Activated naive CD4-positive, alpha-beta T cell treated with anti-CD3 and anti-CD28 coated beads, Interleukin-2, amount 50 U/mL, for 24 hours (primary cell): Measurements from ENCODE around the gene CRNKL1.

Source experiments
- H3K27ac Mint-ChIP-seq: one replicate; pipeline ENCODE4 v1.8.0; 2021; ENCODE audit warnings: mild to moderate bottlenecking, mixed read lengths
- H3K27me3 Mint-ChIP-seq: one replicate; pipeline ENCODE4 v1.8.0; 2021; ENCODE audit warnings: mixed read lengths
- H3K36me3 Mint-ChIP-seq: one replicate; pipeline ENCODE4 v1.8.0; 2021; ENCODE audit warnings: mixed read lengths
- H3K4me1 Mint-ChIP-seq: one replicate; pipeline ENCODE4 v1.8.0; 2021; ENCODE audit warnings: mixed read lengths
- H3K4me3 Mint-ChIP-seq: one replicate; pipeline ENCODE4 v1.8.0; 2021; ENCODE audit warnings: mild to moderate bottlenecking, mixed read lengths
- H3K9me3 Mint-ChIP-seq: one replicate; pipeline ENCODE4 v1.8.0; 2021; ENCODE audit warnings: mixed read lengths

Gene CRNKL1

GRCh38 chr20:20075032-20075431, 22.8 kb upstream of the CRNKL1 start:
- Mint-ChIP-seq H3K4me1 (no peaks in the 10 kb centered on the region), H3K27ac (no peak overlapping the region), H3K4me3 (no peak overlapping the region), H3K9me3 (no peaks in the 10 kb centered on the region), H3K27me3 (peaks cover 2% of the 10 kb centered on the region), H3K36me3 (no peaks in the 10 kb centered on the region)

GRCh38 chr20:20073801-20074371, 21.6 kb upstream of the CRNKL1 start:
- H3K9me3 Mint-ChIP-seq = no peaks in the 10 kb centered on the region
- H3K4me1 Mint-ChIP-seq = no peaks in the 10 kb centered on the region
- H3K4me3 Mint-ChIP-seq = no peak overlapping the region
- peaks cover 2% of the 10 kb centered on the region for H3K27me3 Mint-ChIP-seq
- no peaks in the 10 kb centered on the region for H3K36me3 Mint-ChIP-seq
- H3K27ac Mint-ChIP-seq = no peak overlapping the region

GRCh38 chr20:20070871-20071726, 18.8 kb upstream of the CRNKL1 start:
- H3K27ac Mint-ChIP-seq = no peak overlapping the region
- H3K9me3 Mint-ChIP-seq = no peaks in the 10 kb centered on the region
- no peaks in the 10 kb centered on the region for H3K36me3 Mint-ChIP-seq
- no peak overlapping the region for H3K4me3 Mint-ChIP-seq
- no peaks in the 10 kb centered on the region for H3K4me1 Mint-ChIP-seq
- H3K27me3 Mint-ChIP-seq = peaks cover 6% of the 10 kb centered on the region

- H3K9me3 Mint-ChIP-seq = no peaks in the 10 kb centered on the region
- no peak overlapping the region for H3K27ac Mint-ChIP-seq
- H3K4me1 Mint-ChIP-seq = no peaks in the 10 kb centered on the region
- no peak overlapping the region for H3K4me3 Mint-ChIP-seq
- no peaks in the 10 kb centered on the region for H3K36me3 Mint-ChIP-seq
- peaks cover 16% of the 10 kb centered on the region for H3K27me3 Mint-ChIP-seq
These were observed 13.1 kb upstream of the CRNKL1 start for GRCh38 chr20:20065361-20065760.

GRCh38 chr20:20063941-20064702, 11.9 kb upstream of the CRNKL1 start:
- H3K27ac Mint-ChIP-seq = no peak overlapping the region
- no peaks in the 10 kb centered on the region for H3K9me3 Mint-ChIP-seq
- H3K36me3 Mint-ChIP-seq = no peaks in the 10 kb centered on the region
- H3K27me3 Mint-ChIP-seq = peaks cover 16% of the 10 kb centered on the region
- no peak overlapping the region for H3K4me3 Mint-ChIP-seq
- H3K4me1 Mint-ChIP-seq = no peaks in the 10 kb centered on the region

- no peaks in the 10 kb centered on the region for H3K9me3 Mint-ChIP-seq
- no peak overlapping the region for H3K27ac Mint-ChIP-seq
- peaks cover 12% of the 10 kb centered on the region for H3K27me3 Mint-ChIP-seq
- H3K4me1 Mint-ChIP-seq = no peaks in the 10 kb centered on the region
- H3K4me3 Mint-ChIP-seq = no peak overlapping the region
- H3K36me3 Mint-ChIP-seq = no peaks in the 10 kb centered on the region
These were observed 8.2 kb upstream of the CRNKL1 start for GRCh38 chr20:20060234-20060998.

GRCh38 chr20:20051767-20052073, 546 bp downstream of the CRNKL1 start:
- Mint-ChIP-seq H3K27ac (peak overlapping the region; percentile 99), H3K9me3 (no peaks in the 10 kb centered on the region), H3K36me3 (peaks cover 9% of the 10 kb centered on the region), H3K4me1 (peaks cover 21% of the 10 kb centered on the region), H3K27me3 (peaks cover 1% of the 10 kb centered on the region), H3K4me3 (peak overlapping the region; percentile 99)

- Mint-ChIP-seq H3K36me3 (peaks cover 13% of the 10 kb centered on the region), H3K4me3 (no peak overlapping the region), H3K9me3 (no peaks in the 10 kb centered on the region), H3K4me1 (no peaks in the 10 kb centered on the region), H3K27ac (no peak overlapping the region), H3K27me3 (no peaks in the 10 kb centered on the region)
These were observed 12.4 kb downstream of the CRNKL1 start for GRCh38 chr20:20039752-20040387.

GRCh38 chr20:20038586-20038985, 13.7 kb downstream of the CRNKL1 start:
- Mint-ChIP-seq H3K4me1 (no peaks in the 10 kb centered on the region), H3K9me3 (no peaks in the 10 kb centered on the region), H3K27ac (no peak overlapping the region), H3K27me3 (no peaks in the 10 kb centered on the region), H3K36me3 (peaks cover 13% of the 10 kb centered on the region), H3K4me3 (no peak overlapping the region)

GRCh38 chr20:20037960-20038359, 14.3 kb downstream of the CRNKL1 start:
- Mint-ChIP-seq H3K27me3 (no peaks in the 10 kb centered on the region), H3K27ac (no peak overlapping the region), H3K4me3 (no peak overlapping the region), H3K36me3 (peaks cover 13% of the 10 kb centered on the region), H3K4me1 (no peaks in the 10 kb centered on the region), H3K9me3 (no peaks in the 10 kb centered on the region)

GRCh38 chr20:20036756-20037155, 15.5 kb downstream of the CRNKL1 start:
- no peaks in the 10 kb centered on the region for H3K4me1 Mint-ChIP-seq
- no peaks in the 10 kb centered on the region for H3K27me3 Mint-ChIP-seq
- peak overlapping the region; percentile 36 for H3K27ac Mint-ChIP-seq
- H3K36me3 Mint-ChIP-seq = peaks cover 13% of the 10 kb centered on the region
- no peaks in the 10 kb centered on the region for H3K9me3 Mint-ChIP-seq
- no peak overlapping the region for H3K4me3 Mint-ChIP-seq

GRCh38 chr20:20034486-20034885, 17.8 kb downstream of the CRNKL1 start:
- Mint-ChIP-seq H3K4me3 (no peak overlapping the region), H3K4me1 (no peaks in the 10 kb centered on the region), H3K36me3 (peaks cover 11% of the 10 kb centered on the region), H3K9me3 (no peaks in the 10 kb centered on the region), H3K27me3 (no peaks in the 10 kb centered on the region), H3K27ac (no peak overlapping the region)

GRCh38 chr20:20031790-20032189, 20.5 kb downstream of the CRNKL1 start:
- no peaks in the 10 kb centered on the region for H3K27me3 Mint-ChIP-seq
- H3K4me3 Mint-ChIP-seq = no peak overlapping the region
- H3K4me1 Mint-ChIP-seq = no peaks in the 10 kb centered on the region
- H3K36me3 Mint-ChIP-seq = peaks cover 9% of the 10 kb centered on the region
- H3K27ac Mint-ChIP-seq = no peak overlapping the region
- H3K9me3 Mint-ChIP-seq = no peaks in the 10 kb centered on the region

- H3K4me1 Mint-ChIP-seq = peaks cover 13% of the 10 kb centered on the region
These were observed 25.0 kb downstream of the CRNKL1 start for GRCh38 chr20:20027284-20027683.

GRCh38 chr20:20024942-20025341, 27.3 kb downstream of the CRNKL1 start:
- H3K9me3 Mint-ChIP-seq = no peaks in the 10 kb centered on the region
- H3K36me3 Mint-ChIP-seq = peaks cover 7% of the 10 kb centered on the region
- peaks cover 36% of the 10 kb centered on the region for H3K4me1 Mint-ChIP-seq
- no peak overlapping the region for H3K4me3 Mint-ChIP-seq
- H3K27me3 Mint-ChIP-seq = no peaks in the 10 kb centered on the region
- H3K27ac Mint-ChIP-seq = no peak overlapping the region

More at GRCh38 chr20:20027284-20027683, 25.0 kb downstream of the CRNKL1 start:
- H3K27ac Mint-ChIP-seq = no peak overlapping the region
- peaks cover 9% of the 10 kb centered on the region for H3K36me3 Mint-ChIP-seq
- H3K4me3 Mint-ChIP-seq = no peak overlapping the region
- H3K27me3 Mint-ChIP-seq = no peaks in the 10 kb centered on the region
- no peaks in the 10 kb centered on the region for H3K9me3 Mint-ChIP-seq
